GM23248 (cell line): ENCODE data around the gene ZNF576.

Experiments used
- EZH2 ChIP-seq: fragments of 200-600 bp; sonication (generic); IDR thresholded peaks from 2 replicates; pipeline ENCODE4 v1.6.1; 2018; ENCODE audit warnings: antibody characterized with exemption, mild to moderate bottlenecking; ENCODE audit not compliant: insufficient read depth, poor library complexity, severe bottlenecking
- EZH2phosphoT487 ChIP-seq: fragments of 200-600 bp; sonication (generic); IDR thresholded peaks from 2 replicates; pipeline ENCODE4 v1.6.1; 2018; ENCODE audit warnings: antibody characterized with exemption, moderate library complexity, mild to moderate bottlenecking, low read depth; ENCODE audit not compliant: insufficient read depth

DNA sequence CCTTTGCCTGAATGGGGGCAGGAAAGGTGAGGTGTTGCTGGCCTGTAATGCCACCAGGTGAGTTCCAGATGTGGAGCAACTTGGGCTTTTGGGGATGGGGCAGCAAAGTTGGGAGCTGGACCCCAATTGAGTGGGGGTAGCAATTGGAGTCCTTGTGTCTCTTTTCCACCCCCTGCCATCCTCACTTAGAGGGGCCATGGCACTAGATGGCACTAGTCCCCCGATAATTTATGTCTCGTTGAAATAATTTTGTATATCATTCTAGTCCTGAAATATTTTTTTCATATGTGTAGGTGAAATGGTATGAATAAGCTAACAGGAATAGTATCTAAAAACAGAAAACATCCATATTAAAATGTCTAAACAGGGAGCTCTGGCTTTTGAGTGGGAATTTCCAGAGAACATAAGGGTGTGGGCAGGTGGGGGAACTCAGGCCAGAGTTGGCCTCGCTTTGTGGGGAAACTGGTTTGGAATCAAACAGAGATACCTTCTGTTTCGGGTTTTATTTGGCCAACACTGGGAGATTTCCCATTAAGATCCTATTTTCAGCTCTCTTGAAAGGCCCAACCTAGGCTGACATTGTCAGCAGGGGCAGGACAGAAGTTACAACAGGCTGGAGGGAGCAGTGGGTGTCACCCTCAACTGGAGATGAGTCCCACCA, 3.4 kb downstream of the ZNF576 start:
- TF ChIP-seq EZH2 (no peak), EZH2phosphoT487 (no peak)
